Loucy (cell line): ENCODE results near the gene RNF41.

Experiments used
- EZH2phosphoT487 ChIP-seq: fragments of 200-600 bp; IDR thresholded peaks from 2 replicates; pipeline ENCODE4 v1.6.1; 2018; ENCODE audit warnings: antibody characterized with exemption, mild to moderate bottlenecking, moderate library complexity, borderline replicate concordance
- TF ChIP-seq, protein P1 (sequence below): fragments of 200-600 bp; sonication (generic); conservative IDR thresholded peaks from 2 replicates; pipeline ENCODE4 v1.5.1; 2014; ENCODE audit warnings: mild to moderate bottlenecking, antibody characterized with exemption, low read length

DNA sequence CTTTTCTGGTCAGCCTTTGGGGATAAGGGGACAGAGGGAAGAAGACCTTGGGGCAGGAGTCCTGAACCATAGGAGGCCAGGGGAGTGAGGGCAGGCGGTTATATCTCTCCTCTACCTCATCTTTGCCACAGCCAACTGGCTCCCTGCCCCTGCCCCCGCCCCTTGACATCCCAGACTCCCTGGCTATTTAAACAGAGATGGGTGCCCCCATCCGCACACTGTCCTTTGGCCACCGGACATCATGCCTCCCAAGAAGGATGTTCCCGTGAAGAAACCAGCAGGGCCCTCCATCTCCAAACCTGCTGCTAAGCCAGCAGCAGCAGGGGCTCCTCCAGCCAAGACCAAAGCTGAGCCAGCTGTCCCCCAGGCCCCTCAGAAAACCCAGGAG lies 68.0 kb downstream of the RNF41 start:
- TF ChIP-seq, protein P1, sequence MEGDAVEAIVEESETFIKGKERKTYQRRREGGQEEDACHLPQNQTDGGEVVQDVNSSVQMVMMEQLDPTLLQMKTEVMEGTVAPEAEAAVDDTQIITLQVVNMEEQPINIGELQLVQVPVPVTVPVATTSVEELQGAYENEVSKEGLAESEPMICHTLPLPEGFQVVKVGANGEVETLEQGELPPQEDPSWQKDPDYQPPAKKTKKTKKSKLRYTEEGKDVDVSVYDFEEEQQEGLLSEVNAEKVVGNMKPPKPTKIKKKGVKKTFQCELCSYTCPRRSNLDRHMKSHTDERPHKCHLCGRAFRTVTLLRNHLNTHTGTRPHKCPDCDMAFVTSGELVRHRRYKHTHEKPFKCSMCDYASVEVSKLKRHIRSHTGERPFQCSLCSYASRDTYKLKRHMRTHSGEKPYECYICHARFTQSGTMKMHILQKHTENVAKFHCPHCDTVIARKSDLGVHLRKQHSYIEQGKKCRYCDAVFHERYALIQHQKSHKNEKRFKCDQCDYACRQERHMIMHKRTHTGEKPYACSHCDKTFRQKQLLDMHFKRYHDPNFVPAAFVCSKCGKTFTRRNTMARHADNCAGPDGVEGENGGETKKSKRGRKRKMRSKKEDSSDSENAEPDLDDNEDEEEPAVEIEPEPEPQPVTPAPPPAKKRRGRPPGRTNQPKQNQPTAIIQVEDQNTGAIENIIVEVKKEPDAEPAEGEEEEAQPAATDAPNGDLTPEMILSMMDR, result no peak
- no peak for TF ChIP-seq EZH2phosphoT487
